AG09319 (cell line): ENCODE data around the gene ARSD.
A peak's percentile ranks its signal among the peaks of the same experiment; 100 is the strongest.
"Not testable (repeated sequence)": the region's sequence is repeated elsewhere in the genome, so short reads cannot be mapped to it uniquely, and the experiment has no call there.

Experiments
- DNase-seq: peaks from one replicate; pipeline ENCODE4 v3.0.0-alpha.2; 2010; ENCODE audit warnings: low read depth; ENCODE audit errors: extremely low read depth
- TF ChIP-seq, protein P1 (sequence below): IDR thresholded peaks from 2 replicates; pipeline ENCODE4 v1.5.1; 2011; ENCODE audit warnings: low read depth, mild to moderate bottlenecking, inconsistent platforms, low read length, moderate library complexity

Gene ARSD

DNA sequence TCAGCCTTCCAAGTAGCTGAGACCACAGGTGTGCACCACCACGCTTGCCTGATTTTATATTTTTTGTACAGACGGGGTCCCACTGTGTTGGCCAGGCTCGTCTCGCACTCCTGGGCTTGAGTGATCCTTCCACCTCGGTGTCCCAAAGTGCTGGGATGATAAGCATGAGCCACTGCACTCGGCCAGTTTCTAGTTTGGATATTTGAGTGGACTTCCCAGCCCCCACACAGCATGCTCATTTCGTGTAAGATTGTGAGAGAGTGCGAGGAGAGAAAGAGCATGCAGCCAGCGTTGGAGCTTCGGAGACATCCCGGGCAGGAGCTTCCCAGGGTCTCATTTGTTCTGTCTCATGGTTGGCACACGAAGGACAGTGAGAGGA lies 31.8 kb downstream of the ARSD start:
- TF ChIP-seq, protein P1, sequence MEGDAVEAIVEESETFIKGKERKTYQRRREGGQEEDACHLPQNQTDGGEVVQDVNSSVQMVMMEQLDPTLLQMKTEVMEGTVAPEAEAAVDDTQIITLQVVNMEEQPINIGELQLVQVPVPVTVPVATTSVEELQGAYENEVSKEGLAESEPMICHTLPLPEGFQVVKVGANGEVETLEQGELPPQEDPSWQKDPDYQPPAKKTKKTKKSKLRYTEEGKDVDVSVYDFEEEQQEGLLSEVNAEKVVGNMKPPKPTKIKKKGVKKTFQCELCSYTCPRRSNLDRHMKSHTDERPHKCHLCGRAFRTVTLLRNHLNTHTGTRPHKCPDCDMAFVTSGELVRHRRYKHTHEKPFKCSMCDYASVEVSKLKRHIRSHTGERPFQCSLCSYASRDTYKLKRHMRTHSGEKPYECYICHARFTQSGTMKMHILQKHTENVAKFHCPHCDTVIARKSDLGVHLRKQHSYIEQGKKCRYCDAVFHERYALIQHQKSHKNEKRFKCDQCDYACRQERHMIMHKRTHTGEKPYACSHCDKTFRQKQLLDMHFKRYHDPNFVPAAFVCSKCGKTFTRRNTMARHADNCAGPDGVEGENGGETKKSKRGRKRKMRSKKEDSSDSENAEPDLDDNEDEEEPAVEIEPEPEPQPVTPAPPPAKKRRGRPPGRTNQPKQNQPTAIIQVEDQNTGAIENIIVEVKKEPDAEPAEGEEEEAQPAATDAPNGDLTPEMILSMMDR, result no peak
- DNase-seq, result no peak

DNA sequence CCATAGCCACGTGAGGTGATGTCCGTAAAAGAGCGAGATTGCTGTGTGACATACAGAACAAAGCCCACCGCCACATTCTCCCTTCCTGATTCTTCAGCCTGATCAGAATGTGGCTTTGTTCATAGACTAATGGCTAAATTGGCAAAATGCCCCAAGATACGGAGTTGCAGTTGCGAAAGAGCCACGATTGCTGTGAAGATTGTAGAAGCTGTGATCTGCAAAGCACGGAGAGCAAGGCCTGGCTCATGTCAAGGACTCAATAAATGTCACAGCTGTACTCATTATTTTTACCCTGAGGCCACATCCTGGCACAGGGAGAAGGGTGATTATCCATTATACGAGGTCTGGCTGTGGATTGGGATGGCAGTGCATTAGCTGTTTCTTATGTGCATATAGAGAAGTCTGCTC lies 34.2 kb downstream of the ARSD start:
- TF ChIP-seq, protein P1, result no peak
- DNase-seq, result no peak

DNA sequence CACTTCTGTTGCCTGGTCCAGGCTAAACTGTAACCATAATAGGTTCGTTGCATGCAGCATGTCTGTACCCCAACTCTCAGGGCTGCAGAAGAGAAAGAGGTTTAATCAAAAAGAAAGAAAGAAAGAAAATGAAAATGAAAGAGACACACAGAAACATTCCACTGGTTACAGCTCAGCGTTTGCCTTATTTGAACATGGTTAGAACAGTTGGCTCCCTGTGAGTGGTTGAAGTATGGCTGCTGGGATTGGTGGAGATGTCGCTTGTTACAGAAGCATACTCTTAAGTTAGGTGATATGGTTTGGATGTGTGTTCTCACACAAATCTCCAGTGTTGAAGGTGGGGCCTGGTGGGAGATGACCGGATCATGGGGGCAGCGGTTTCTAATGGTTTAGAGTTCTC lies 36.3 kb downstream of the ARSD start:
- TF ChIP-seq, protein P1, result no peak
- DNase-seq, result no peak

DNA sequence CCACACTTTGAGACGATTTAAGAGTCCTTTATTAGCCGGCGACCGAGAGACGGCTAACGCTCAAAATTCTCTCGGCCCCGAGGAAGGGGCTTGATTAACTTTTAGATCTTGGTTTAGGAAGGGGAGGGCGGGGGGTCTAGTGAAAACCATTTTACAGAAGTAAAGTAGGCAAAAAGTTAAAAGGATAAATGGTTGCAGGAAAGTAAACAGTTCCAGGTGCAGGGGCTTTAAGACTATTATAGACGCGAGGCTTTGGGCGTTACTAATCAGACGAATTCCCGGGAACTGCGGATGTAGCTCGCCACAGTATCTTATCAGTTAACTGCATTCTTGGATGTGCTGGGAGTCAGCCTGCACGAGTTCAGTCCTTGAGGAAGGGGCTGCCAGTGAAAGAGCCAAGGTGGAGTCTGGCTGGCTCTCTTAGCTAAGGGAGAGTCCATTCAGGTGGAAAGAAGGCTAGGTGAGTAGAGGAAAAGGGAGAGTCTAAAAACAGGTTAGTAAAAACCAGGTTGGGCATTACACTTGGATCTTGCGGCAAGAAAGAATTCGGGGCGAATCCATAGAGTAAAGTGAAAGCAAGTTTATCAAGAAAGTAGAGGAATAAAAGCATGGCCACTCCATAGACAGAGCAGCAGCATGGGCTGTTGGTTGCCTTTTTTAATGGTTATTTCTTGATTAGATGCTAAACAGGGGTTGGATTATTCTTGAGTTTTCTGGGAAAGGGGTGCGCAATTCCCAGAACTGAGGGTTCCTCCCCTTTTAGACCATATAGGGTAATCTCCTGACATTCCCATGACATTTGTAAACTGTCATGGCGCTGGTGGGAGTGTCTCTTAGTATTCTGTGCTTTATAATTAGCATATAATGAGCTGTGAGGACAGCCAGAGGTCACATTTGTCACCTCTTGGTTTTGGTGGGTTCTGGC lies 38.3 kb downstream of the ARSD start:
- not testable (repeated sequence) for DNase-seq

DNA sequence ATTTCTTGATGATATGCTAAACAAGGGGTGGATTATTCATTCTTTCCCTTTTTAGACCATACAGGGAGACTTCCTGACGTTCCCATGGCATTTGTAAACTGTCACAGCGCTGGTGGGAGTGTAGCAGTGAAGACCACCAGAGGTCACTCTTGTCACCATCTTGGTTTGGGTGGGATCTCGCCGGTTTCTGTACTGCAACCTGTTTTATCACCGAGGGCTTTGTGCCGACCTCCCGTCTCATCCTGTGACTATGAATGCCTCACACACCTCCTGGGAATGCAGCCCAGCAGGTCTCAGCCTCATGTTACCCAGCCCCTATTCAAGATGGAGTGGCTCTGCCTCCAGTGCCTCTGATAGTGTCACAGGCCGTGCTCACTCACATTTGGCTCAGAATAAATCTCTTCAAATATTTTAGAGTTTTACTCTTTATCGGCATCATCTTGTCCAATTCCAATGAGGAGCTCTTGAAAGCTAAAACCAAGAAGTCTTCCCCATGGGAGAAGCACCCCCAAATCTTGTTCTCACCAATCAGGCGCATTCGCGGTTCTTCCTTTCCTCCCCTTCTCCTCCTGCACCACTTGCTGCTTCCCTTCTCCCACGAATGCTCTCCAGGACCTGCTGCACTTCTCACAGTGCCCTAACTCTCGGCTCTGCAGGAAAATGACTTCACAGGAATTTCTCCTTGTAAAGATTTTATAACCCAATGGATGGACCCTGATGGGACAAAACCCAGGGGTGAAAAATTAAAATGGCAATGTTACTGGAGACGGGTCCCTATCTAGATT lies 39.2 kb downstream of the ARSD start:
- DNase-seq, result not testable (repeated sequence)
- TF ChIP-seq, protein P1, result peak; percentile 44

DNA sequence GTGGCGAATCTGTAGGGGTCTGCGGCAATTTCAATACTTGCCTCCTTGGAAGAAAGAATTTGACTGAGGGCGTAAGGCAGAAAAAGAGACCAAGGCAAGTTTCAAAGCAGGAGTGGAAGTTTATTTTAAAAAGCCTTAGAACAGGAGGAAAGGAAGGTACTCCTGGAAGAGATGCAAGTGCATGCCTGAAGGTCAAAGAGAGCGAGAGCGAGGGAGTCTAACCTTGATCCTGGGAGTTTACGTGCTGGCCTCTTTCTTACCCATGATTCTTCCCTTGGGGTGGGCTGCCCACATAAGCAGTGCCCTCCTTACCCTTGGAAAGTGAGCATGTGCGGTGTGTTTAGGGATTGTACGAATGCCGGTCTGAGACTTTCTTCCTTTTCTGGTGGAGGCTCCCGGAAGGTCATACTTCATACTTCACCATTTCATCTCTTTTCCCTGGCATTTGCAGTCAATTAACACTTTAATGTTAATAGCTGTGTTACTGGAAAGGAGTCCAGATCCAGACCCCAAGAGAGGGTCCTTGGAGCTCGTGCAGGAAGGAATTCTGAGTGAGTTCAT lies 40.0 kb downstream of the ARSD start:
- TF ChIP-seq, protein P1, result no peak
- DNase-seq, result no peak

DNA sequence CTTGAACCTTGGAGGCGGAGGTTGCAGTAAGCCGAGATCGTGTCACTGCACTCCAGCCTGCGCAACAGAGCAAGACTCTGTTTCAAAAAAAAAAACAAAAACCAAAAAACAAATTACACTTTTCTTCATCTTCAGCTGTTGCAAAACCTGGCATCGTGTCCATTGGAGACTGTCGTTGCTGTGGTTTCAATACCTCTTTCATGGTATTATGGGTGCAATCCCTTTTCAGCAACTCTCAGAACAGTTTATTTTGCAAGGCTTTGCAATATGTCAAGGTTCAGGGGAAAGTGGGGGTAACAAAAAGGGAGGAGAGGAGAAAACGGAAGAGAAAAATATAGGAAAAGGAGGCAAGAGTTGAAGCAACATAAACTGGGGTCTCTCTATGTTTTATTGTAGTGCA lies 40.8 kb downstream of the ARSD start:
- no peak for DNase-seq
- TF ChIP-seq, protein P1, result no peak
